ENCODE data around the gene DCHS2. TPM values are rescaled to one million over a fixed set of nuclear protein-coding genes. Genes with fewer than 3 reads are reported as not detected.

The DCHS2 gene
- total RNA-seq, 1 donor from 2014 or later = not detected

GRCh38 chr4:154183264-154183663 lies 308.3 kb downstream of the DCHS2 start:
- Mint-ChIP-seq H3K4me3 (ENCODE audit: unreplicated experiment) (no peak overlapping the region), H3K27ac (ENCODE audit: unreplicated experiment) (no peak overlapping the region), H3K9me3 (ENCODE audit: unreplicated experiment) (no peaks in the 10 kb centered on the region), H3K36me3 (ENCODE audit: low read depth, unreplicated experiment) (no peaks in the 10 kb centered on the region), H3K4me1 (ENCODE audit: unreplicated experiment) (peaks cover 3% of the 10 kb centered on the region), H3K27me3 (ENCODE audit: unreplicated experiment) (peaks cover 1% of the 10 kb centered on the region)
- TF ChIP-seq, protein P1, sequence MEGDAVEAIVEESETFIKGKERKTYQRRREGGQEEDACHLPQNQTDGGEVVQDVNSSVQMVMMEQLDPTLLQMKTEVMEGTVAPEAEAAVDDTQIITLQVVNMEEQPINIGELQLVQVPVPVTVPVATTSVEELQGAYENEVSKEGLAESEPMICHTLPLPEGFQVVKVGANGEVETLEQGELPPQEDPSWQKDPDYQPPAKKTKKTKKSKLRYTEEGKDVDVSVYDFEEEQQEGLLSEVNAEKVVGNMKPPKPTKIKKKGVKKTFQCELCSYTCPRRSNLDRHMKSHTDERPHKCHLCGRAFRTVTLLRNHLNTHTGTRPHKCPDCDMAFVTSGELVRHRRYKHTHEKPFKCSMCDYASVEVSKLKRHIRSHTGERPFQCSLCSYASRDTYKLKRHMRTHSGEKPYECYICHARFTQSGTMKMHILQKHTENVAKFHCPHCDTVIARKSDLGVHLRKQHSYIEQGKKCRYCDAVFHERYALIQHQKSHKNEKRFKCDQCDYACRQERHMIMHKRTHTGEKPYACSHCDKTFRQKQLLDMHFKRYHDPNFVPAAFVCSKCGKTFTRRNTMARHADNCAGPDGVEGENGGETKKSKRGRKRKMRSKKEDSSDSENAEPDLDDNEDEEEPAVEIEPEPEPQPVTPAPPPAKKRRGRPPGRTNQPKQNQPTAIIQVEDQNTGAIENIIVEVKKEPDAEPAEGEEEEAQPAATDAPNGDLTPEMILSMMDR (IDR thresholded peaks at IDR 0.05; ENCODE audit: unreplicated experiment) = no peak
- no peak for DNase-seq (ENCODE audit: low spot score)

Other genes starting within 250 kb of the DCHS2 start
- gene PLRG1, start 58.6 kb upstream of the DCHS2 start, total RNA-seq (ENCODE audit: unreplicated experiment) = 70.6 TPM
- not detected for gene FGB, start 71.2 kb upstream of the DCHS2 start, total RNA-seq (ENCODE audit: unreplicated experiment)
- not detected for gene FGA, start 98.9 kb upstream of the DCHS2 start, total RNA-seq (ENCODE audit: unreplicated experiment)
- gene FGG, start 120.9 kb upstream of the DCHS2 start, total RNA-seq (ENCODE audit: unreplicated experiment) = not detected

All from endothelial cell (in vitro differentiated cells).